ENCODE results near the gene MBTPS1.

MBTPS1 gene

DNA sequence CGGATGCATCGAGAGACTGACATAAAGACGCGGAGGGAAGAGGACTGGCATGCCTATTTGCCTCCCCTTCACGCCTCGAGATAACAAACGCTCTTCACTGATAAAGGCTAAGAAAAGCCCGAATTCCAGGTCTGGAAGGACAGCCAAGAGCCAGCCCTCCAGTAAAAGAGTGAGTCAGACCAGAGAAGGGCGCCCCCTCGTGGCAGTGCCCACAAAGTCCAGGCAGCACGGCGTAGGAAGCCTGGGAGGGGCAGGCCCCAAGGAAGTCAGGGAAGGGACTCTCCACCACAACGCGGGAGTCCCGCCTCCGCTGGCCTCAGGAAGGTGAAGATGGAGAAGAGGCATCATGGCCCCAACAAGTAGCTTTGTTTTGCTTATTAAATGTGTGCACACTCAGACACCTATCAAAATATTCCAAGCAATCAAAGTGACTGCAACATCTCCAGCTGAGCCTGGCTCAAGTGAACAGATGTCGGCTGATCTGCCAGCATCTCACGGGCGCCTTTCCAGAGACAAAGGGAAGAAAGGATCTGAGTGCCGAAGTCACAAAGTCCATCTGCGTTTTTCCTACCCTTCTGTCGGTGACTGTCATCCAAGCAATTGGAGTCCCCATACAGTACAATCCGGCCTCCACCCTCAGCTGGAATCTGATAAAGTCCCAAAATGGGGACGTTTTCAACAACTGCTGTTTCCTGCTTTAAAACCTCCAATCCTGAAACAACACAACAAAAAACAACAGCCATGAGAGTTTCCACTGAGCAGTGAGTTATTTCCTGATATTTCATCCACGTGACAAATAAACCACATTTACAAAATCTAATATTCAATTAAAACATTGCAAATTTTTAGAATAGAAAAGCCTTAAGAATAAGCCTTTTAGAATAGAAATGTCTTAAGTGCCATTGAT is 53.8 kb downstream of the MBTPS1 start:
- Histone ChIP-seq H3K4me2 (ENCODE audit: low read length) (no peak overlapping the region), H3K18ac (ENCODE audit: low read length) (no peak overlapping the region), H4K5ac (ENCODE audit: low read length) (peak overlapping the region; percentile 78), H3K4ac (ENCODE audit: low read depth, low read length) (no peak overlapping the region), H2AK5ac (ENCODE audit: low read length) (no peak overlapping the region), H3K4me1 (ENCODE audit: control insufficient read depth, low read depth, low read length) (peaks cover 3% of the 10 kb centered on the region), H4K8ac (ENCODE audit: low read depth, low read length) (no peak overlapping the region), H3K9ac (ENCODE audit: low read length) (no peak overlapping the region), H3K27me3 (ENCODE audit: insufficient read depth, low read length, poor library complexity) (no peaks in the 10 kb centered on the region), H2BK120ac (ENCODE audit: low read depth, low read length) (no peak overlapping the region), H3K23ac (ENCODE audit: low read length) (no peak overlapping the region), H2BK5ac (ENCODE audit: low read length) (no peak overlapping the region), H3K36me3 (ENCODE audit: control insufficient read depth, insufficient read depth, low read length) (peaks cover 7% of the 10 kb centered on the region), H3K4me3 (ENCODE audit: low read length) (no peak overlapping the region), H3K56ac (ENCODE audit: low read length) (no peak overlapping the region), H3K79me2 (ENCODE audit: control insufficient read depth, insufficient read depth, low read length) (no peaks in the 10 kb centered on the region), H2BK15ac (replicated peaks; ENCODE audit: low read depth) (no peak overlapping the region), H3K79me1 (ENCODE audit: low read length) (no peaks in the 10 kb centered on the region), H3K27ac (ENCODE audit: low read depth, low read length) (no peak overlapping the region)
- DNase-seq, result peak; percentile 98
- WGBS (ENCODE audit: extremely low coverage, insufficient coverage, low lambda C conversion rate), result 100% methylated on average over 1 of the region's 25 CpGs

DNA sequence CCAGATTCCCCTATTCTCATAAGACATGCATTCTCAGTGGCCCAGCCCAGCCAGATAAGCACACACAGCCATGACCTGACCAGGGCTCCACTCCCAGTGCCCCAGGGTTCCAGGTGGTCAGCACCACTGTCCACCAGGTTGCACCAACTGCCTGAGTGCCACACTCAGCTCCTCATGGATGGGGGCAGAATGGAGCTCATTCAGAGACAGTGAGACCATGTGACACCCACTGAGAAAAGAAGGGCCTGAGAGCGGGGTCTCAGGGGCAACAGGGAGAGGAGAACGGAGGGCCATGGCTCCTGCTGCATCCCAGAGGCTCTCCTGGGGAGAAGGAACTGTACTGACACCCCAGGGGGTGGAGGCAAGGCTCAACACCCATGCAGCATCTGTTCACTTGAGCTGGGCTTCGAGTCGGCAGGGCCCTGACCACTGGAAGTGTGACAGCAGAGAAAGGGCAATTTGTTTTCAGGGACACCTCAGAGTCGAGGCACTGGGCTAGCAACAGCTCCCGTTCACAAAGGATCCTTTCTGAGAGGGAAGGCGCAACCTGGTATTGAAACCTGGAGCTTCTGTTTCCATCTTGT is 55.4 kb downstream of the MBTPS1 start:
- H3K27ac ChIP-seq (ENCODE audit: low read depth, low read length), result no peak overlapping the region
- no peak overlapping the region for H4K8ac ChIP-seq (ENCODE audit: low read depth, low read length)
- peaks cover 3% of the 10 kb centered on the region for H3K4me1 ChIP-seq (ENCODE audit: control insufficient read depth, low read depth, low read length)
- no peak overlapping the region for H2BK15ac ChIP-seq (replicated peaks; ENCODE audit: low read depth)
- H3K27me3 ChIP-seq (ENCODE audit: insufficient read depth, low read length, poor library complexity), result no peaks in the 10 kb centered on the region
- no peak overlapping the region for H3K23ac ChIP-seq (ENCODE audit: low read length)
- H4K5ac ChIP-seq (ENCODE audit: low read length), result no peak overlapping the region
- no CpG with 5 or more reads among the region's 7 CpGs for WGBS (ENCODE audit: extremely low coverage, insufficient coverage, low lambda C conversion rate)
- DNase-seq, result no peak
- H3K4me2 ChIP-seq (ENCODE audit: low read length), result no peak overlapping the region
- H3K56ac ChIP-seq (ENCODE audit: low read length), result no peak overlapping the region
- H2AK5ac ChIP-seq (ENCODE audit: low read length), result no peak overlapping the region
- no peaks in the 10 kb centered on the region for H3K79me1 ChIP-seq (ENCODE audit: low read length)
- no peaks in the 10 kb centered on the region for H3K79me2 ChIP-seq (ENCODE audit: control insufficient read depth, insufficient read depth, low read length)
- H3K4ac ChIP-seq (ENCODE audit: low read depth, low read length), result no peak overlapping the region
- no peak overlapping the region for H3K18ac ChIP-seq (ENCODE audit: low read length)
- no peak overlapping the region for H2BK5ac ChIP-seq (ENCODE audit: low read length)
- no peak overlapping the region for H3K9ac ChIP-seq (ENCODE audit: low read length)
- H3K36me3 ChIP-seq (ENCODE audit: control insufficient read depth, insufficient read depth, low read length), result peaks cover 5% of the 10 kb centered on the region
- no peak overlapping the region for H3K4me3 ChIP-seq (ENCODE audit: low read length)
- no peak overlapping the region for H2BK120ac ChIP-seq (ENCODE audit: low read depth, low read length)

DNA sequence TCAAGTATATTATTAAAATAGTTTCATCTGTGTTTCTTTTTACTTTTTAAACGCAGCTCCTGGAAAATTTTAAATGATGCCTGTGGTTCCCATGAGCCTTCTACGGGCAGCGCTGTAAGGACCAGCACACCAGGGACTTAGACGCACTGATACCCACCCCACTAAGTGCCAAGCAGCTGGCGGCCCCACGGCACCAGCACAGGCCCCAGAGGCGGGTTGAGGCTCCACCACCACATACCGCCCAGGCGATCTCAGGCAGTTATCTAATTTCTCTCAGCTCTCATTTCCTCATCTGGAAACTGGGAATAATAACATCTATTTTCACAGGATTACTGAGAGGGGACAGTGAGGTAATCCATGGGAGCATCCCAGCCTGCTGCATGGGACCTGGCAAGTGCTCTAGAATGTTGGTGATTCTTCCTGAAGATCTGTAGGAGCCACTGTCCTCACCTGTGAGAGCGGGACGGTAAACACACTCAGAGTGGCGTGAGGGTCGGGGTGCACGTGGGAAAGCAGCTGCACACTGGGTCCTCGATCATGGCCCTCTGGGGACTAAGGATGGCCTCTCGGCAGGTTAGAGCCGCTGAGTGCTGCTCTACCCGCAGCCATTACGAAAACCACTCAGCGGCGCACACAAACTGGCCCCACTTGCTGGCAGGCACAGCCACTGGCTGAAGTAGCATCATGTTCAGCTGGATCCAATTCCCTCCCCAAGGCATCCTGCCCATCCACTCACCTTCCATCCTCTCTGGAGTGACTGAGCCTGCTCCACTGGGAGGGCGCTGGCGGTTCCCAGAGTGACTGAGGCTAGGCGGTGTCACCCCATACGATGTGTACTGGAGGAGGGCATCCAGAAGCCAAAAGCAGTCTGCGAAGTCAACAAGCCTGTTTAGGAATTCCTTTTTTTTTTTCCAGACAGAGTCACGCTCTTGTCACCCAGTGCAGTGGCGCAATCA is 56.5 kb downstream of the MBTPS1 start:
- H3K23ac ChIP-seq (ENCODE audit: low read length), result no peak overlapping the region
- no peak for DNase-seq
- H4K8ac ChIP-seq (ENCODE audit: low read depth, low read length), result no peak overlapping the region
- no peak overlapping the region for H3K18ac ChIP-seq (ENCODE audit: low read length)
- no peaks in the 10 kb centered on the region for H3K79me1 ChIP-seq (ENCODE audit: low read length)
- no peak overlapping the region for H2BK120ac ChIP-seq (ENCODE audit: low read depth, low read length)
- peaks cover 4% of the 10 kb centered on the region for H3K36me3 ChIP-seq (ENCODE audit: control insufficient read depth, insufficient read depth, low read length)
- H2AK5ac ChIP-seq (ENCODE audit: low read length), result no peak overlapping the region
- no peaks in the 10 kb centered on the region for H3K27me3 ChIP-seq (ENCODE audit: insufficient read depth, low read length, poor library complexity)
- no CpG with 5 or more reads among the region's 28 CpGs for WGBS (ENCODE audit: extremely low coverage, insufficient coverage, low lambda C conversion rate)
- no peak overlapping the region for H3K4ac ChIP-seq (ENCODE audit: low read depth, low read length)
- H3K4me1 ChIP-seq (ENCODE audit: control insufficient read depth, low read depth, low read length), result peaks cover 3% of the 10 kb centered on the region
- no peaks in the 10 kb centered on the region for H3K79me2 ChIP-seq (ENCODE audit: control insufficient read depth, insufficient read depth, low read length)
- no peak overlapping the region for H2BK5ac ChIP-seq (ENCODE audit: low read length)
- no peak overlapping the region for H3K4me3 ChIP-seq (ENCODE audit: low read length)
- H4K5ac ChIP-seq (ENCODE audit: low read length), result no peak overlapping the region
- H3K4me2 ChIP-seq (ENCODE audit: low read length), result no peak overlapping the region
- no peak overlapping the region for H3K56ac ChIP-seq (ENCODE audit: low read length)
- H3K9ac ChIP-seq (ENCODE audit: low read length), result no peak overlapping the region
- no peak overlapping the region for H2BK15ac ChIP-seq (replicated peaks; ENCODE audit: low read depth)
- H3K27ac ChIP-seq (ENCODE audit: low read depth, low read length), result no peak overlapping the region

DNA sequence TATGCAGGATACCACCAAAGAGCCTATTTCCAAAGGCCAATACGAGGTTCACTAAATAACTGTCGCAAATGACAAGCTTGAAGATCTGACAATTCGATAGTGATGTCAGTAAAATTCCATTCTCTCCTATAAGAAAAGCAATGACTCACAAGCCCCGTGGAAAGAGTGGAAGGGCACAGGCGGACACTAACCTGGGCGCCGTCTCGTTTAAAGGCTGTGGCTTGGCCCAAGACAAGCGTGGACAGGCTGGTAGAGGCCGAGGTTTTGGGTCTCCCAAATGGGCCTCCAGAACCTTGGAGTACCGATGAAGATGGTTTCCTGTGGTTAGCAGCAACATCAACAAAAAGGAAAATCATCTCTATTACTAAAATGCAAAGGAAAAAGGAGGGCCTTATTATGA is 57.6 kb downstream of the MBTPS1 start:
- Histone ChIP-seq H3K27me3 (ENCODE audit: insufficient read depth, low read length, poor library complexity) (no peaks in the 10 kb centered on the region), H3K4ac (ENCODE audit: low read depth, low read length) (no peak overlapping the region), H3K4me1 (ENCODE audit: control insufficient read depth, low read depth, low read length) (peaks cover 3% of the 10 kb centered on the region), H3K56ac (ENCODE audit: low read length) (no peak overlapping the region), H2AK5ac (ENCODE audit: low read length) (no peak overlapping the region), H3K4me2 (ENCODE audit: low read length) (no peak overlapping the region), H3K79me1 (ENCODE audit: low read length) (no peaks in the 10 kb centered on the region), H3K27ac (ENCODE audit: low read depth, low read length) (no peak overlapping the region), H3K79me2 (ENCODE audit: control insufficient read depth, insufficient read depth, low read length) (no peaks in the 10 kb centered on the region), H3K23ac (ENCODE audit: low read length) (no peak overlapping the region), H2BK5ac (ENCODE audit: low read length) (no peak overlapping the region), H3K18ac (ENCODE audit: low read length) (no peak overlapping the region), H2BK15ac (replicated peaks; ENCODE audit: low read depth) (no peak overlapping the region), H4K8ac (ENCODE audit: low read depth, low read length) (no peak overlapping the region), H2BK120ac (ENCODE audit: low read depth, low read length) (no peak overlapping the region), H3K36me3 (ENCODE audit: control insufficient read depth, insufficient read depth, low read length) (peaks cover 4% of the 10 kb centered on the region), H3K9ac (ENCODE audit: low read length) (no peak overlapping the region), H3K4me3 (ENCODE audit: low read length) (no peak overlapping the region), H4K5ac (ENCODE audit: low read length) (no peak overlapping the region)
- WGBS (ENCODE audit: extremely low coverage, insufficient coverage, low lambda C conversion rate), result no CpG with 5 or more reads among the region's 11 CpGs
- no peak for DNase-seq

DNA sequence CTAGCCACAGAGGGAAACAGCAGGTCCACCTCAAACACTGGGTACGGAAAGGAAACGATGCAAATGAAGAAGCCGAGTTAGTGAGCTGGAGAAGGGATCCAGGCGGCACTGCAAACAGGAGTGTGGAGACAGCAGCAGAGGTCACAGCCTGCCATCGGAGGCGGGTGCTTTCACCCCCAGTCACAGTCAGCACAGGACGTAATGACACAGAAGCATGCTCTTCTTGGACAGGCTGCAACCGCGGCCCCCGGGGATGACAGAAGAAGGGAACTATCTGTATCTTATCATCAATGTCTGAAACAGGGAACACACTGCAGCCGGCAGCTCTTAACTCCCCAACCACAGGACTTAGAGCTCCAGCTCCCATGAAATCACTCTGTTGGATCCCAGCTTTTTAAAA is 58.1 kb downstream of the MBTPS1 start:
- Histone ChIP-seq H3K56ac (ENCODE audit: low read length) (no peak overlapping the region), H3K79me1 (ENCODE audit: low read length) (no peaks in the 10 kb centered on the region), H2AK5ac (ENCODE audit: low read length) (no peak overlapping the region), H3K23ac (ENCODE audit: low read length) (no peak overlapping the region), H3K36me3 (ENCODE audit: control insufficient read depth, insufficient read depth, low read length) (peaks cover 4% of the 10 kb centered on the region), H3K4me3 (ENCODE audit: low read length) (no peak overlapping the region), H3K79me2 (ENCODE audit: control insufficient read depth, insufficient read depth, low read length) (no peaks in the 10 kb centered on the region), H3K27ac (ENCODE audit: low read depth, low read length) (no peak overlapping the region), H3K27me3 (ENCODE audit: insufficient read depth, low read length, poor library complexity) (no peaks in the 10 kb centered on the region), H3K9ac (ENCODE audit: low read length) (no peak overlapping the region), H4K5ac (ENCODE audit: low read length) (no peak overlapping the region), H2BK5ac (ENCODE audit: low read length) (no peak overlapping the region), H4K8ac (ENCODE audit: low read depth, low read length) (no peak overlapping the region), H3K4me1 (ENCODE audit: control insufficient read depth, low read depth, low read length) (peaks cover 3% of the 10 kb centered on the region), H3K18ac (ENCODE audit: low read length) (no peak overlapping the region), H3K4me2 (ENCODE audit: low read length) (no peak overlapping the region), H2BK15ac (replicated peaks; ENCODE audit: low read depth) (no peak overlapping the region), H2BK120ac (ENCODE audit: low read depth, low read length) (no peak overlapping the region), H3K4ac (ENCODE audit: low read depth, low read length) (no peak overlapping the region)
- no peak for DNase-seq
- no CpG with 5 or more reads among the region's 11 CpGs for WGBS (ENCODE audit: extremely low coverage, insufficient coverage, low lambda C conversion rate)

Measured in mesendoderm (in vitro differentiated cells).